ENCODE measurements around the gene RNF150. TPM values are rescaled to one million over a fixed set of nuclear protein-coding genes. Genes with fewer than 3 reads are reported as not detected.

RNF150 gene
- total and polyA plus RNA-seq, 7 donors: 0.46 to 69.0 (median 53.2) TPM

GRCh38 chr4:140944572-140944971 is 188.7 kb downstream of the RNF150 start:
- Histone ChIP-seq H3K36me3 (no peaks in the 10 kb centered on the region), H3K4me3 (no peak overlapping the region), H3K27ac (peak overlapping the region; percentile 51 to 80 (median 71)), H3K4me1 (peaks cover 0 to 70% (median 59%) of the 10 kb centered on the region in 4 donors), H3K9me3 (no peaks in the 10 kb centered on the region), H3K27me3 (no peaks in the 10 kb centered on the region)
- DNase-seq: no peak
- intact Hi-C loops (cut with DNase I): loop anchor here (5.0 kb wide), 1 partner anchor 78 kb away; no protein-coding TSS in a partner anchor
- TF ChIP-seq POLR2AphosphoS5 (IDR thresholded peaks at IDR 0.05): no peak
- no peak for TF ChIP-seq CTCF (IDR thresholded peaks at IDR 0.05)
- TF ChIP-seq EP300 (IDR thresholded peaks at IDR 0.05): no peak
- no peak for TF ChIP-seq POLR2A (IDR thresholded peaks at IDR 0.05)
- WGBS, 2 donors: 71 to 72% methylated on average over 2 of the region's 2 CpGs

GRCh38 chr4:140944199-140944515 is 189.1 kb downstream of the RNF150 start:
- WGBS, 2 donors: 59 to 80% methylated on average over 2 of the region's 2 CpGs
- Histone ChIP-seq H3K36me3 (no peaks in the 10 kb centered on the region), H3K27me3 (no peaks in the 10 kb centered on the region), H3K27ac (peak overlapping the region; percentile 51 to 80 (median 71)), H3K4me1 (peaks cover 0 to 74% (median 61%) of the 10 kb centered on the region in 4 donors), H3K4me3 (no peak overlapping the region), H3K9me3 (no peaks in the 10 kb centered on the region)
- no peak for DNase-seq
- intact Hi-C loops (cut with DNase I): loop anchor here (5.0 kb wide), 1 partner anchor 78 kb away; no protein-coding TSS in a partner anchor
- no peak for TF ChIP-seq POLR2A (IDR thresholded peaks at IDR 0.05)
- no peak for TF ChIP-seq CTCF (IDR thresholded peaks at IDR 0.05)
- TF ChIP-seq POLR2AphosphoS5 (IDR thresholded peaks at IDR 0.05): no peak
- TF ChIP-seq EP300 (IDR thresholded peaks at IDR 0.05): no peak

- Histone ChIP-seq H3K4me3 (no peak overlapping the region), H3K27ac (peak overlapping the region; percentile 51 to 80 (median 71)), H3K27me3 (no peaks in the 10 kb centered on the region), H3K9me3 (no peaks in the 10 kb centered on the region), H3K36me3 (no peaks in the 10 kb centered on the region), H3K4me1 (peaks cover 0 to 77% (median 66%) of the 10 kb centered on the region in 4 donors)
- no peak for TF ChIP-seq POLR2A (IDR thresholded peaks at IDR 0.05)
- TF ChIP-seq CTCF (IDR thresholded peaks at IDR 0.05): no peak
- TF ChIP-seq POLR2AphosphoS5 (IDR thresholded peaks at IDR 0.05): no peak
- no peak for TF ChIP-seq EP300 (IDR thresholded peaks at IDR 0.05)
- DNase-seq: no peak
- 44 to 58% methylated on average over 3 of the region's 3 CpGs for WGBS, 2 donors
- intact Hi-C loops (cut with DNase I): loop anchor here (5.0 kb wide), 1 partner anchor 79 kb away; no protein-coding TSS in a partner anchor
Measured at GRCh38 chr4:140943486-140944198, 189.6 kb downstream of the RNF150 start.

- Histone ChIP-seq H3K27me3 (no peaks in the 10 kb centered on the region), H3K4me1 (peaks cover 0 to 86% (median 63%) of the 10 kb centered on the region in 4 donors), H3K4me3 (no peak overlapping the region), H3K36me3 (no peaks in the 10 kb centered on the region), H3K27ac (peak overlapping the region; percentile 27 to 80 (median 58)), H3K9me3 (no peaks in the 10 kb centered on the region)
- WGBS, 2 donors: 82 to 86% methylated on average over 2 of the region's 2 CpGs
- intact Hi-C loops (cut with DNase I): loop anchor here (5.0 kb wide), 1 partner anchor 82 kb away; no protein-coding TSS in a partner anchor
- no peak for DNase-seq
- TF ChIP-seq POLR2AphosphoS5 (IDR thresholded peaks at IDR 0.05): no peak
- no peak for TF ChIP-seq POLR2A (IDR thresholded peaks at IDR 0.05)
- no peak for TF ChIP-seq EP300 (IDR thresholded peaks at IDR 0.05)
- no peak for TF ChIP-seq CTCF (IDR thresholded peaks at IDR 0.05)
Measured at GRCh38 chr4:140940589-140940988, 192.7 kb downstream of the RNF150 start.

Measured in sigmoid colon (tissue), 7 donors.